Fibroblast of peridontal ligament (primary cell): ENCODE data around the gene SSTR5.
"Not testable (repeated sequence)": the region's sequence is repeated elsewhere in the genome, so short reads cannot be mapped to it uniquely, and the experiment has no call there.

Experiments
- DNase-seq: peaks from one replicate; pipeline ENCODE4 v3.0.0-alpha.2; 2010; ENCODE audit errors: extremely low read depth

The SSTR5 gene

GRCh38 chr16:1090620-1091587 lies 18.4 kb downstream of the SSTR5 start:
- no peak for DNase-seq

DNA sequence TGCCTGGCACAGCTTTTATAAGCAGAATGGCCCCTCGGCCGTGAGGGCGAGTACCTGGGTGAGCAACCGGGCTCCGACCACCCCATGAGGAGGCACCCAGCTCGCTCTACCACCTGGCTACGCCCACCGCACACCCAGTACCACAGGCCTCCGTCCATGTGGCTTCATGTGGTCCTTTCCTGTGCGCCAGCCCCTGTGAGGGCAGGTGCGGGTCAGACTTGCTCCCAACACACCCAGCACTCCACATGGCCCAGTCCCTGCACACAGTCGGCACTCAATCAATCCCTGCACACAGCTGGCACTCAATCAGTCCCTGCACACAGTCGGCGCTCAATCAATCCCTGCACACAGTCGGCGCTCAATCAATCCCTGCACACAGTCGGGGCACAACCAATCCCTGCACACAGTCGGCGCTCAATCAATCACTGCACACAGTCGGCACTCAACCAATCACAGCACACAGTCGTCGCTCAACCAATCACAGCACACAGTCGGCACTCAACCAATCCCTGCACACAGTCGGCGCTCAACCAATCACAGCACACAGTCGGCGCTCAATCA lies 19.5 kb downstream of the SSTR5 start:
- DNase-seq, result no peak

DNA sequence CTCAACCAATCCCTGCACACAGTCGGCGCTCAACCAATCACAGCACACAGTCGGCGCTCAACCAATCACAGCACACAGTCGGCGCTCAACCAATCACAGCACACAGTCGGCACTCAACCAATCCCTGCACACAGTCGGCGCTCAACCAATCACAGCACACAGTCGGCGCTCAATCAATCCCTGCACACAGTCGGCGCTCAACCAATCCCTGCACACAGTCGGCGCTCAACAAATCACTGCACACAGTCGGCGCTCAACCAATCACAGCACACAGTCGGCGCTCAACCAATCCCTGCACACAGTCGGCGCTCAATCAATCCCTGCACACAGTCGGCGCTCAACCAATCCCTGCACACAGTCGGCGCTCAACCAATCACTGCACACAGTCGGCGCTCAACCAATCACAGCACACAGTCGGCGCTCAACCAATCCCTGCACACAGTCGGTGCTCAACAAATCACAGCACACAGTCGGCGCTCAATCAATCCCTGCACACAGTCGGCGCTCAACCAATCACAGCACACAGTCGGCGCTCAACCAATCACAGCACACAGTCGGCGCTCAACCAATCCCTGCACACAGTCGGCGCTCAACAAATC lies 20.2 kb downstream of the SSTR5 start:
- DNase-seq, result not testable (repeated sequence)

- no peak for DNase-seq
Measured at GRCh38 chr16:1093284-1094123, 21.0 kb downstream of the SSTR5 start.

DNA sequence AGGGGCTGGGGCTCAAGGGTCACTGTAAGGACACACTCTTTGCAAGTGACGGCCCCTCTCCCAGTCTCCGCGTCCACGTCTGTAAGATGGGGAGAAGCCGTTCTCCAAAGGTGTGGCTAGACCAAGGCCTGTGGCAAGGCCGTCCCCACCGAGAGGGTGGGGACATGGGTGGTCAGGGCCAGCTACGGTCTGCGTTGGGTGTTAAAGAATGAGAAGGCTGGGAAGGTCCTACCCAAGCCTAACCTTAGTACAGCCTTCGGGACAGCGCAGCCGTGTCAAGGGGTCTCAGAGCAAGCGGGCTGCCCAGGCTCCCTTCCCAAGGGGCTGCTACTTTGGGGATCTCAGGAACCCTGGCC lies 21.6 kb downstream of the SSTR5 start:
- DNase-seq, result no peak

DNA sequence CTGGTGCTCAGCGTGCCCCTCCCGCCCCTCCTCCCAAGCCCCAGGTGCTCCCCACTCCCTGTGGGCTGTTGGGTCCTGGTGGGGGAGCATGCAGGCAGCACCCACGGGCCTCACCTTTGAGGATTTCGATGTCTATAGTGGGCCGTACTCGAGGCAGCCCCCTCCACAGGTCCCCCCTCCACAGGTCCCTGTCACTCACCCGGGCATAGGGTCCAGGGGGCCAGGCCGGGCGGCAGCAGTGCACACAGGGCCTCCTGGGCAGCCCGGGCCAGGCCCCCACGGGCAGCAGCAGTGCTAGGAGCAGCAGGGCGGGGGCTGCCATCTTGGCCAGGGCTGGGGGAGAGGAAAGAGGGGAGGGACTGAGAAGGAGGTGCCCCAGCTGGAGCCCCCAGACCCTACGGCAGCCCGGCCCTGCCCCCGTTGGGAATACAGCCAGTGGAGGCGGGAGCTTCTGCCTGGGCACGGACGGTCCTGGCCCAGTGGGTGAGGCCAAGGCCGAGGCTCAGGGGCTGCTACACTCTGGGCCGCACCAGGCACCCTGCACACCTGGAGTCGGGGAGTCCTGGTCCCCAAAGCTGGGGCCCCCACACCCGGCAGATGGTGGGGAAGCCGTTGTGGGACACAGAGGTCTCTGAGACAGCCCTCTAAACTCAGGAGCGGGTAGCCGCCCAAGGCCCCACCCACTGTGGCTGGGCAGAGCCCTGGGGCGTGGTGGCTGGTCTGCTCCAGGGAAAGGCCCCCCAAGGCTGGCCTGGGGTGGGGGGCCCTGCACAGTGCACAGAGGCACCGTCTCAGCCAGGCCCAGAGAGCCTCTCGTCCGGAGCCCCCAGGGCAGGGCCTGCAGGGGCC lies 22.3 kb downstream of the SSTR5 start:
- no peak for DNase-seq

GRCh38 chr16:1095450-1096168 lies 23.1 kb downstream of the SSTR5 start:
- no peak for DNase-seq

- DNase-seq, result no peak
Measured at GRCh38 chr16:1096169-1097082, 23.9 kb downstream of the SSTR5 start, which contains the start of gene C1QTNF8. TSS of gene C1QTNF8 (minus strand) at chr16:1096244. CDS start at chr16:1094922, 1,322 bp downstream.

DNA sequence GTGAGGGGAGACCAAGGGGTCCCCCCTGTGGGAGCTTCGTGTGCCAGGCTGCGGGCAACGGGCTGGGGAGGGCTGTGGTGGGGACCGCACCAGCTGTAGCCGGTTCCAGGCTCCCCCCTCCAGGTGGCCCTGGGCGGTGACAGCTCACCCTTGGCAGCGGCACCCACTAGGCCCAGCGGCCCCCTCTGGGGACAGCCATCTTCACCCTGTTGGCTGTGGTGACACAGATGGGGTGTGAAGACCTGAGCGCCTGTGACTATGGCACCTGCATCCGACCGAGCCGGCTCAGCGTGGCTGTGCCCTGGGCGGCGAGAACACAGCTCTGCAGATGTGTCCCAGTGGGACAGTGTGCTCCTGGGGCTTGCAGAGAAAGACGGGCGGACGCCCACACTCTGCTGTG lies 24.6 kb downstream of the SSTR5 start:
- no peak for DNase-seq

DNA sequence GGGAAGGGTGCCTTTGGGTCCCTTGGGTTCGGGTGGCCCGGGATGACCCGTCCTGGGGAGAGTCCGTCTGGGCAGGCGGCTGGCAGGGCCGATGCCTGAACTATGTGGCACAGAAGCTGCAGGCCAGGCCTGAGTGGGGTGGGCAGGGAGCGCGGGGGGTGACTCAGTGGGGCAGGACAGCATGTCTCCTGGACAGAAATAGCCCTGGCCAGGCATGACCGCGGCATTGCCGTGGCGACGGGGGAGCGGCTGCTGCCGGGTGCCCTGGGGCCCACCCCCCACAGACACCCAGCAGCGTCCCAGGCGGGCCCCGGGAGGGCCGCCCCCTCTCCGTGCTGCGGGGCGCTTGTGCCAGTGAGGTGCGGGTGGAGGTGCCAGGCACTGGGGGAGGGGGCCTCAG lies 25.3 kb downstream of the SSTR5 start:
- DNase-seq, result no peak

GRCh38 chr16:1098266-1098991 lies 25.9 kb downstream of the SSTR5 start:
- no peak for DNase-seq

DNA sequence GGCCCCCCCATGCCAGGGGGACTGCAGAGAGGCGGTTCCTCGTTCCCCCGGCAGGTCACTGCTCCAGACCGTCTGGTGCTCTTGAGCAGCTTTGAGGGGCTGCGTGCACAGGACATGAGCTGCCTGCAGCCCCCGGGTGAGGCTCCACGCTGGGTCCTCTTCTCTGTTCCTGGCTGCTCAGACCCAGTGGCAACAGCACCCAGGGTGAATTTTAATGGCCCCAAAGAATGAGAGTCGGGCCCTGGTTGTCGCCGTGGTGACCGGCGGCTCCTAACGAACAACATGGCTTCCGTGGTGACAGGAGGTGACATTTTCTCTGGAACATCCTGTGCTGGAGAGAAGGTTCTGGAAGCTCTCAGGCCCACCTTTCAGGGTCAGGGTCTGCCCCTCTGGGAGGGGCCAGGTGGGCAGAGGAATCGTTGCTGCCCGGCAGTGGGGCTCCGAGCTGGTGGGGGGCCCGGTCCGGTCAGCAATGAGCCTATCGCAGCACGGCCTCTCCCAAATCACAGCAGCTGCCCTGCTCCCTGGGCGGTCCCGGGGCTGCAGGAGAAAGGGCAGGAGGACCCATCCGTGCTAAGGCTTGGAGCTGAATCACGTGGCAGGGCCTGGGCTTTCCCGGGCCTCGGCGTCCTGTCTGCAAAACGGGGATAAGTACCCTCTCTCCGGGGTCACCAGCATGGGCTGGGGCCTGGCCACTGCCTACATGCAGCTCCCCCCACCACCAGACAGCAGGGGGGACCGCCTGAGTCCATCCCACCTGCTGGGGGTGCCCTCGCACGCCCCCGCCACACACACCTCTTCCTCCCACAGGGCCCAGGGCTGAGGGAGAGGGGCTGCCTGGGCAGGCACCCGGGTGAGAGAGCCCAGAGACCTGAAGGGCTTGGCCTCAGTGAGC lies 26.9 kb downstream of the SSTR5 start:
- DNase-seq, result no peak

DNA sequence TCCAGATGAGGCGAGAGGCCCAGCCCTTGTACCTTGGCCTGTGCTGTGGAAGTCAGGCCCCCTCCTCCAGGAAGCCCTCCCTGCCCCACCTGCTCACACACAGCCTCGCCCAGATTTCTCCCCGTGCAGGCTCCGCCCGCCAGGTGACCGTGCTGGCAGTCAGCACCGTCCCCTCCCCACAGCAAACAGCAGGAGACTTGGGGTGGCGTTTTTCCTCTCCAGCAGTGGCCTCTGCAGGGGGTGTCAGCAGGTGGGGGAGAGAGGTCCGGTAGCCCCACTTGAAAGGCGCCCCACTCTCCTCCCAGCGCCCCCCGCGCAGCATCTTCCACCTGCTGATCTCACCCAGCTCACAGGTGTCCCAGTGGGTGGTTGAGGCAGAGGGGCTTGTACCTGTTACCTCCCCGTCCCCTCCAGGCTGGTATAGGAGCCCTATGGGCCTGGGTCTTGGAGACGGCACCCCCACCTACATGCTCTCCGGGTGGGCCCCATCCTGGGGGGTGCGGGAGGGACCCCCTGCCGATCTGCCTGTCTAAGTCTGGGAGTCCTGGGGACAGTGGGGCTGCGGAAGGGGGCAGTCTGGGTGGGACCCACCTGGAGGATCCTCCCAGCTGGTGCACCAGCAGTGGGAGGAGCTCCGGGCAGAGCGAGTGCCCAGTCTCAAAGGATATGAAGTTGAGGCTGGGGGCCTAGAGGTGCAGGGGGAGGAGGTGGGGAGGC lies 27.7 kb downstream of the SSTR5 start:
- DNase-seq, result no peak

DNA sequence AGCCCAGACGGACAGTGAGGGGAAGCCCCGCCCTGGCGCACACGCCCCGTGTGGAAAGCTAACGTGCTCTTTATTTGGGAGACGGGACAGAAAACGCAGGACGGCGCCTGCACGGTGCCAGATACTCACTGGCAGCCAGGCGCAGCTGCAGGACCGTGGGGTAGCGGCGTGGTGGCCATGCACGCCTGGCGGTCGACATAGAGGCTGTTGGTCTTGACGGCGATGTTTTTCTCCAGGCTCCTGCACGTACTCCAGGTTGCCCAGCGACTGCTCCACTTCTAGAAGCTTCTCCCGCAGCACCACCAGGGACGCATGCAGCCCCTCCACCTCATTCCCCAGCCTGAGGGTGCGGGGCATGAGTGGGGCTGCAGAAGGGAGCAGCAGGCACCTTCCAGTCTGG lies 28.6 kb downstream of the SSTR5 start:
- DNase-seq, result no peak

GRCh38 chr16:1101573-1102332 lies 29.2 kb downstream of the SSTR5 start:
- no peak for DNase-seq

- no peak for DNase-seq
Measured at GRCh38 chr16:1102333-1102700, 29.8 kb downstream of the SSTR5 start.
